Endothelial cell (in vitro differentiated cells): Measurements from ENCODE around the gene FLNA. TPM values are rescaled to one million over a fixed set of nuclear protein-coding genes. Genes with fewer than 3 reads are reported as not detected.
"Not testable (repeated sequence)": the region's sequence is repeated elsewhere in the genome, so short reads cannot be mapped to it uniquely, and the experiment has no call there.

Experiments used
- DNase-seq: peaks from one replicate; pipeline ENCODE4 v3.0.0; 2021; ENCODE audit warnings: low spot score
- H3K27ac Mint-ChIP-seq: one replicate; pipeline ENCODE4 v1.8.0; 2021; ENCODE audit warnings: mixed read lengths, inconsistent platforms; ENCODE audit not compliant: unreplicated experiment
- H3K27me3 Mint-ChIP-seq: one replicate; pipeline ENCODE4 v1.8.0; 2021; ENCODE audit warnings: mild to moderate bottlenecking, moderate library complexity, mixed read lengths, inconsistent platforms; ENCODE audit not compliant: unreplicated experiment
- H3K36me3 Mint-ChIP-seq: one replicate; pipeline ENCODE4 v1.8.0; 2021; ENCODE audit warnings: mild to moderate bottlenecking, low read depth, mixed read lengths, inconsistent platforms; ENCODE audit not compliant: unreplicated experiment
- H3K4me1 Mint-ChIP-seq: one replicate; pipeline ENCODE4 v1.8.0; 2021; ENCODE audit warnings: mild to moderate bottlenecking, mixed read lengths, inconsistent platforms; ENCODE audit not compliant: unreplicated experiment
- H3K4me3 Mint-ChIP-seq: one replicate; pipeline ENCODE4 v1.8.0; 2021; ENCODE audit warnings: mild to moderate bottlenecking, mixed read lengths, inconsistent platforms; ENCODE audit not compliant: unreplicated experiment
- H3K9me3 Mint-ChIP-seq: one replicate; pipeline ENCODE4 v1.8.0; 2021; ENCODE audit warnings: mixed read lengths, inconsistent platforms; ENCODE audit not compliant: unreplicated experiment
- CTCF ChIP-seq: fragments of 200-600 bp; sonication (generic); IDR thresholded peaks from one replicate; pipeline ENCODE4 v1.5.0; 2021; ENCODE audit warnings: antibody characterized with exemption; ENCODE audit not compliant: unreplicated experiment
- total RNA-seq: library from RNA; stranded (reverse); fragmentation: NEBNext Ultra II Directional; extraction: Animal tissue kit (Norgen Biotek cat#: 25700); gene quantifications from one replicate; pipeline ENCODE4 v1.2.1, GENCODE V29; 2021; ENCODE audit not compliant: unreplicated experiment

Gene FLNA
- total RNA-seq, 1 donor from 2014 or later = 1,022 TPM

DNA sequence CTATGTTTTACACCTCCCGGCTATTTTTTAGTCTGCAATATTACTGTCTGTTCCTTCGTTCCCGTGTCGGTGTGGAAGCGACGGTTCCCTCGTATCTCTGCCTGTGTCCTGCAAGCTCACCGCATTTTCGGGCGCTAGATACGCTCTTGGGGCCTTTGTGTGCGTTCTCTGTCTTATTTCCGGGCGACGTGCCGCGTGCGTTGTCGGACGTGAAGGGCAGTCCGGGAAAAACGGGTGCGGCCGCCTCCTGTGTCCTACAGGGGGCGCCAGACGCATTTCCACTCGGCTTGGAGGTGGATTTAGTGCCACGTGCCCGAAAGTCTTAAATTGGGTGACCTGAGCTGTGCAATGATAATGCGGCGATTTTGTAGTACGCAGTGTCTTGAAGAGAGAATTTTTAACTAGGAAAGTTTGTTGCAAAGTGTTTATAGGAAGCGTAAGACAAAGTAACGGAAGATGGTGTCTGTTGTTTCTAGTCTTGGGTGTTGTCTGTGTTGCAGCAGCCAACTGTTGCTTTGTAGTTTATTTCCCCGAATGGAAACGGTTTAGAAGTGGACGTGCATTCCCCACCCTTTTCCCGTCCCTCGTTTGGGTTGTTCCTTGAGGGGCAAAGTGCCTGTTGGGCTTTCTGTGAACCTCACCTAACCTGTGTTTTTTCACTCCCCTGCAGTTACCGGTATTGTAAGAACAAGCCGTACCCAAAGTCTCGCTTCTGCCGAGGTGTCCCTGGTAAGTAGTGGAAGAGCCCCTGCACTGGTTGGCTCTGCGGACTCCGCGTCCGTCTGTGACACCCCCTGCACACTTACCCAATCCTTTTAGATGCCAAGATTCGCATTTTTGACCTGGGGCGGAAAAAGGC lies 24.5 kb upstream of the FLNA start:
- Mint-ChIP-seq H3K9me3 (no peaks in the 10 kb centered on the region), H3K27me3 (peaks cover 21% of the 10 kb centered on the region), H3K27ac (peak overlapping the region; percentile 99), H3K36me3 (peaks cover 22% of the 10 kb centered on the region), H3K4me1 (peaks cover 12% of the 10 kb centered on the region), H3K4me3 (peak overlapping the region; percentile 99)
- peak; percentile 76 for DNase-seq
- peak; percentile 59 for TF ChIP-seq CTCF

DNA sequence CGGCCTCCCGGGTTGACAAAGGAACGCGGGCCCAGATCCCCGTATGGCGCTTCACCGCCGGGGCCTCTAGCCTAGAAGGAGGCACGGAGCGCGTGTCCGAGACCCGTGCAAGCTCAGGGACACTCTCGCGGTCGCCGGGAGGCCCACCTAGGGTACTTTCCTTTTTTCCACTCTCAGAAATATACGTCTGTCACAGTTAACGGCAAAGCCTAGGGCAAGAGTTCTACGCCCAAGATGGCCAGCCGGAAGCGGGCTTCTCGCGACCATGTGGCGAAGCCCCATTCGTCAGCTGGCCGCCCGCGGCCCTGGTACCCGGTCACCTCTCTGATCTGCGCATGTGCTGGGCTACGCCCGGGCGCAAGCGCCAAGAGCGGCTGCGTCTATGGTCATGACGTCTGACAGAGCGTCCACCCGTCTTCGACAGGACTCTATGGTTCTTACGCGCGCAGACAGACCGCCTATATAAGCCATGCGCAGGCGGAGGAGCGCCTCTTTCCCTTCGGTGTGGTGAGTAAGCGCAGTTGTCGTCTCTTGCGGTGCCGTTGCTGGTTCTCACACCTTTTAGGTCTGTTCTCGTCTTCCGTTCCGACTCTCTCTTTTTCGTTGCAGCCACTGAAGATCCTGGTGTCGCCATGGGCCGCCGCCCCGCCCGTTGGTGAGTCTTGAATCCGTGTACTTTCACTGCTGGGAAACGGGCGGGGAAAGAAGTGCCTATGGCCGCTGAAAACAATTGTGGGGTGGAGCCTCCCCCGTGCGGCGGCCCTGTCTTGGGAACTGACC lies 23.6 kb upstream of the FLNA start, which contains the start of gene RPL10:
Gene RPL10, plus strand, starts transcription at position 490 of the 780 bp plus-strand sequence. Its CDS starts 143 bp downstream, at position 633.
- H3K4me1 Mint-ChIP-seq = peaks cover 12% of the 10 kb centered on the region
- H3K27me3 Mint-ChIP-seq = peaks cover 21% of the 10 kb centered on the region
- H3K27ac Mint-ChIP-seq = peak within 1 kb of the TSS; percentile 99
- peaks cover 17% of the 10 kb centered on the region for H3K36me3 Mint-ChIP-seq
- H3K4me3 Mint-ChIP-seq = peak within 1 kb of the TSS; percentile 99
- peak; percentile 83 for DNase-seq
- TF ChIP-seq CTCF = no peak
- no peaks in the 10 kb centered on the region for H3K9me3 Mint-ChIP-seq

GRCh38 chrX:154396973-154397887 lies 22.8 kb upstream of the FLNA start:
- TF ChIP-seq CTCF = no peak
- H3K4me3 Mint-ChIP-seq = peak overlapping the region; percentile 99
- H3K27me3 Mint-ChIP-seq = peaks cover 21% of the 10 kb centered on the region
- H3K36me3 Mint-ChIP-seq = peaks cover 17% of the 10 kb centered on the region
- peak; percentile 64 for DNase-seq
- no peaks in the 10 kb centered on the region for H3K9me3 Mint-ChIP-seq
- peak overlapping the region; percentile 99 for H3K27ac Mint-ChIP-seq
- peaks cover 12% of the 10 kb centered on the region for H3K4me1 Mint-ChIP-seq

GRCh38 chrX:154396363-154396762 lies 21.9 kb upstream of the FLNA start:
- H3K36me3 Mint-ChIP-seq = peaks cover 17% of the 10 kb centered on the region
- H3K4me1 Mint-ChIP-seq = peaks cover 12% of the 10 kb centered on the region
- peak overlapping the region; percentile 79 for H3K4me3 Mint-ChIP-seq
- H3K9me3 Mint-ChIP-seq, H3K27ac Mint-ChIP-seq, DNase-seq: not testable (repeated sequence)
- peaks cover 21% of the 10 kb centered on the region for H3K27me3 Mint-ChIP-seq

DNA sequence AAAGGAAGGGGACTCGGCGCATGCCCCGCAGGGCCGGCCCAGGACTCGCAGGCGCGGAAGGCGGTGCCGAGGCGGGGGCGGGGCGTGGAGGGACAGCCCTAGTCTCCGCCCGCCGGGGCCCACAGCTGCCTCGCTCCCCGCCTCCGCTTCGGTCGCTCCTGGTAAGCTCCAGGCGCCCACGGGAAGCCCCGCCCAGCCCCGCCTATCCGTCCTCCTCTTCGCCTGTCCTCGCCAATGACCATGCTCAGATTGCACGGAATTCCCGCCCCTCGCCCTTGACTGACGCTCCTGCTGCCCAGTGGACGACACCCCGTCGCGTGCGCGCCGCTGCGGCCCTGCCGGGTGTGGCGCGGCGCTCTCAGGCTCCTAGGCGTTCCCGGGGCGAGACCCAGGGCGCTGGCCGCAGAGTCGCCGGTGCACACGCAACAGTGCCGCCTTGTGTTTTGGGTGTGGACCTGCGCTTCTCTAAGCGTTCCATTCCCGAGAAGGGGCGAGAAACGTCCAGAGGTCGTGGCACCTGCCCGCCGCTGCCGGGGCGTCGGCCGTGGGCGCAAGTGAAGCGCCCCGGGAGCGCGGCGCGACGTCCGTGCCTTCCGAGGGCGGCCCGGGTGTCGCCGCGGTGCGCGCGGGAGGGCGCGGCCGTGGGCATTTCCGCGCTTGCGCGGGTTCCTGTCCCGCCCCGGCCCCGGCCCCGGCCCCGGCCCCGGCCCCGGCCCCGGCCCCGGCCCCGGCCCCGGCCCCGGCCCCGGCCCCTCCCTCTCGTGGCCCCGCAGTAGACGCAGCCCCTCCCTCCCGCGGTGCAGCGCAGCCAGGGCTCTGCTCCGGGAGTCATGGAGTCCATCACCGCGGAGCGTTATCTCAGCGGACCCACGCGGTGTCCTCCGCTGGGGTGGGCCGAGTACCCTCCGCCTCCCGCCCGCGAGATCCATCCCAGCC lies 15.6 kb upstream of the FLNA start:
- not testable (repeated sequence) for DNase-seq, H3K4me1 Mint-ChIP-seq, H3K27me3 Mint-ChIP-seq, H3K4me3 Mint-ChIP-seq, H3K36me3 Mint-ChIP-seq, H3K27ac Mint-ChIP-seq, H3K9me3 Mint-ChIP-seq

DNA sequence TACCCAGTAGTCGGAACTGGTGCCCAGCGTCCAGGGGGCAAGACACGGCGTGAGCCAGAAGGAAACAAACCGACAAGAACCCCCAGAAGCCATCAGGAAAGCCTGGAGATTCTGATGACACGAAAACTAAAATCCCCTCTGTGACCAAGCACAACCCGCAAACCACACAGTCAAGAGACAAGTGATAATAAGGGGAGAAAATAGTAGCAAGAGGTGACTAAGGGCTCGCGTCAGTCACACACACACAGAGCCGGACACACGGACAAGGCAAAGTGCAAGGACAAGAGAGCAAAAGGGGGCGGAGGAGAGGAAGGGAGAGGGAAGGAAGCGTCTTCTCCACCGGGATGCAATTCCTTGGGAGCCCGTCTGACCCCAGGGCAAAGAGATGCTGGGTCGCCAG lies 14.2 kb upstream of the FLNA start:
- not testable (repeated sequence) for H3K4me1 Mint-ChIP-seq, H3K27me3 Mint-ChIP-seq, H3K36me3 Mint-ChIP-seq, H3K9me3 Mint-ChIP-seq, DNase-seq, H3K27ac Mint-ChIP-seq, H3K4me3 Mint-ChIP-seq

GRCh38 chrX:154388094-154388493 lies 13.7 kb upstream of the FLNA start:
- H3K4me3 Mint-ChIP-seq, H3K9me3 Mint-ChIP-seq, DNase-seq, H3K36me3 Mint-ChIP-seq, H3K4me1 Mint-ChIP-seq, H3K27ac Mint-ChIP-seq, H3K27me3 Mint-ChIP-seq: not testable (repeated sequence)
